ENCODE measurements around the gene BOLA3. TPM values are rescaled to one million over a fixed set of nuclear protein-coding genes. Genes with fewer than 3 reads are reported as not detected.

The BOLA3 gene
- total and polyA plus RNA-seq, 2 of the 4 experiments (the other 2 are of a cell fraction), result 13.3 to 39.5 TPM

DNA sequence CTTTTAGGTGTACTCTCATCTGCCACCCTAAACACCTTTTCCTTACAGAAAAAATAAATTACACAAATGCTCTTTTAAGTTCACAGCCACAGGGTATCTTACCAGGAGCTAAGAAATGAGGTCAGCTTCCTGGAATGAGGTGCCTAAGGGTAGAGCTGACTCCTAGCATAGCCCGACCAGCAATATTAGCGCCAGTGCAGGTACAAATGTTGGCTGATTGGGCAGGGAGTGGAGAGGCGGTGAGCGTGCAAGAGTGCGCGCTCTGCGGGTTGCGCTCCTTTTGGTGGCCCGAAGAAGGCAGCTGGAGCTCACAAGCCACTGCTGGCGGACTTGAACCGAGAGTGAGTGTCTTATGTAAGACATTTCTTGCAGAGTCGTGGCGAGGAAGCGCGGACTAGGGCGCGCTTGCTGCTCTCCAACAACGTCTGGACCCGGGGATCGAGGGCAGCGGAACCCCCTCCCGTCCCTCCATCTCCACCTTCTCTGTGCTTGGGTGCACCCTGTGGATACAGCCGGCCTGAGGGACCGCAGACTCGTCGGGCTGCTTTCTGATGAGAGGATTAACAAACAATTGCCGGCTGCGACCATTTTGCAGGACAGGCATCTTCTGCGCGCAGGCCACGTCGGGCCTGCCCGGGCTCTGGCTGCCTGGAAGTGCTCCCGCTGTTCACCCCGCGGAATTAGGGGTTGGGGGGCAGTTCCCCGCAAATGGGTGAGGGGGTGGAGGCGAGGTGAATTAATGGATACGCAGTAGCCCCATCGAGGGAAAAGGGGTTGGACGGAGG lies 17.3 kb downstream of the BOLA3 start:
- no peak overlapping the region for H3K18ac ChIP-seq (ENCODE audit: low read depth, low read length)
- H3K4me1 ChIP-seq (ENCODE audit: control insufficient read depth, insufficient read depth, low read length), result no peaks in the 10 kb centered on the region
- no peak overlapping the region for H4K91ac ChIP-seq (ENCODE audit: insufficient read depth, low read depth, low read length)
- POLR2A ChIA-PET (ENCODE audit: unreplicated experiment), result no interaction called here
- no peak overlapping the region for H3K56ac ChIP-seq (ENCODE audit: extremely low read depth, insufficient read depth, low read length)
- H2AFZ ChIP-seq (replicated peaks; ENCODE audit: low read length, poor library complexity), result peak overlapping the region; percentile 81
- intact Hi-C loops (cut with micrococcal nuclease) (no loop called here), in situ Hi-C loops (cut with MboI; ENCODE audit: low sequenced_read_pairs) (loop anchor here (25.0 kb wide), 1 partner anchor 293 kb away; the partner anchor contains the start of gene STAMBP), dilution Hi-C loops (cut with HindIII; ENCODE audit: low sequenced_read_pairs, unreplicated experiment) (no loop called here)
- no peaks in the 10 kb centered on the region for H3K79me1 ChIP-seq (ENCODE audit: low read depth in 1 of 2, low read length in 2 of 2)
- no peak overlapping the region for H3K4ac ChIP-seq (ENCODE audit: low read depth, low read length)
- no peak overlapping the region for H2AK9ac ChIP-seq (replicated peaks; ENCODE audit: low read depth, low read length, poor library complexity)
- TF ChIP-seq MXI1 (IDR thresholded peaks at IDR 0.05; ENCODE audit: borderline replicate concordance, low read depth, low read length) (no peak), RAD21 (IDR thresholded peaks at IDR 0.05; ENCODE audit: low read length) (no peak), MAZ (IDR thresholded peaks at IDR 0.05; ENCODE audit: borderline replicate concordance, low read depth, low read length) (no peak), CTCF (conservative IDR thresholded peaks at IDR 0.05; ENCODE audit: low read depth, low read length) (no peak), BHLHE40 (IDR thresholded peaks at IDR 0.05; ENCODE audit: low read depth, low read length) (no peak), POLR2A (IDR thresholded peaks at IDR 0.05; ENCODE audit: low read depth, low read length) (no peak), CEBPB (IDR thresholded peaks at IDR 0.05; ENCODE audit: low read depth, low read length) (no peak), FOS (IDR thresholded peaks at IDR 0.05; ENCODE audit: low read depth, low read length) (no peak), RCOR1 (IDR thresholded peaks at IDR 0.05; ENCODE audit: insufficient replicate concordance, low read length) (no peak)
- TF ChIP-seq, protein P1, sequence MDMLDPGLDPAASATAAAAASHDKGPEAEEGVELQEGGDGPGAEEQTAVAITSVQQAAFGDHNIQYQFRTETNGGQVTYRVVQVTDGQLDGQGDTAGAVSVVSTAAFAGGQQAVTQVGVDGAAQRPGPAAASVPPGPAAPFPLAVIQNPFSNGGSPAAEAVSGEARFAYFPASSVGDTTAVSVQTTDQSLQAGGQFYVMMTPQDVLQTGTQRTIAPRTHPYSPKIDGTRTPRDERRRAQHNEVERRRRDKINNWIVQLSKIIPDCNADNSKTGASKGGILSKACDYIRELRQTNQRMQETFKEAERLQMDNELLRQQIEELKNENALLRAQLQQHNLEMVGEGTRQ (IDR thresholded peaks at IDR 0.05; ENCODE audit: low read depth, low read length), result no peak
- H3K4me3 ChIP-seq (ENCODE audit: insufficient read depth, low read depth, low read length), result no peak overlapping the region
- ATAC-seq (ENCODE audit: low read depth) (no peak; the same call in 1 of the 2 replicates), DNase-seq (no peak)
- no peaks in the 10 kb centered on the region for H3K9me1 ChIP-seq (ENCODE audit: insufficient read depth, low read length)
- H2AK5ac ChIP-seq (ENCODE audit: low read depth, low read length), result no peak overlapping the region
- peaks cover 14% of the 10 kb centered on the region for H3K27me3 ChIP-seq (ENCODE audit: control insufficient read depth, insufficient read depth, low read length)
- no peak overlapping the region for H3K4me2 ChIP-seq (ENCODE audit: low read depth, low read length)
- H3K14ac ChIP-seq (replicated peaks; ENCODE audit: low read depth, low read length), result no peak overlapping the region
- no peak overlapping the region for H4K5ac ChIP-seq (ENCODE audit: low read depth, low read length)
- CTCF ChIA-PET, result no interaction called here
- H4K20me1 ChIP-seq (ENCODE audit: insufficient read depth, low read length), result no peaks in the 10 kb centered on the region
- no peak overlapping the region for H2BK5ac ChIP-seq (ENCODE audit: low read depth, low read length, poor library complexity, severe bottlenecking)
- H4K8ac ChIP-seq (ENCODE audit: low read depth in 2 of 2, low read length in 2 of 2), result no peak overlapping the region
- H2BK20ac ChIP-seq (ENCODE audit: low read depth, low read length), result no peak overlapping the region
- H2BK120ac ChIP-seq (ENCODE audit: low read depth, low read length), result no peak overlapping the region
- no peak overlapping the region for H2BK15ac ChIP-seq (ENCODE audit: low read depth, low read length)
- H3K23ac ChIP-seq (ENCODE audit: low read depth, low read length), result no peak overlapping the region
- peaks cover 7% of the 10 kb centered on the region for H3K36me3 ChIP-seq (ENCODE audit: control insufficient read depth, insufficient read depth, low read length)
- no TSS peak for BruUV-seq (replicated peaks)
- WGBS, 2 experiments (ENCODE audit: extremely low coverage in 2 of 2, insufficient read length in 1 of 2), result 43% methylated on average over 12 of the region's 41 CpGs; no CpG with 5 or more reads in 1 of the 2 experiments
- H3K9me3 ChIP-seq (ENCODE audit: control insufficient read depth, insufficient read depth, low read length), result peaks cover 2% of the 10 kb centered on the region; the same call in 1 of the 2 replicates
- H3K9ac ChIP-seq (ENCODE audit: low read depth, low read length), result no peak overlapping the region
- no peak overlapping the region for H3K27ac ChIP-seq (ENCODE audit: insufficient read depth, low read length)
